Measurements from ENCODE around the gene ATG5.

DNA sequence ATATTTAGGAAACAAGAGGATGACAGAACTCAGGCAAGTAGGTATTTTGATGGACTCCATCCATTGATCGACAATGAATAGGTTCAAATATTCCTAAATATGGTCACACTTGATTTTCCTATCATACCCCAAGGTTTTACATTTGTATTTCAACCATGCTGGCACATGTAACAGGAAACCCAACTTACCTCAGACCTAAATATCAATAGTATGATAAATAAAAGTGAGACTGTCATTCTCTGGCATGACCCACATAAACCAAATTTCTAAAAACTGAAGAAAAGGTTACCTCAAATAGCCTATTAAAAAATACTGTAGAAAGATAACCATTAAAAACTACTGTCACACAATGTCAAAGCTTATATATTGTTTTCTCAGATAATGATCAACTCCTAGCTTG, 142.1 kb downstream of the ATG5 start:
- TF ChIP-seq, protein P1, sequence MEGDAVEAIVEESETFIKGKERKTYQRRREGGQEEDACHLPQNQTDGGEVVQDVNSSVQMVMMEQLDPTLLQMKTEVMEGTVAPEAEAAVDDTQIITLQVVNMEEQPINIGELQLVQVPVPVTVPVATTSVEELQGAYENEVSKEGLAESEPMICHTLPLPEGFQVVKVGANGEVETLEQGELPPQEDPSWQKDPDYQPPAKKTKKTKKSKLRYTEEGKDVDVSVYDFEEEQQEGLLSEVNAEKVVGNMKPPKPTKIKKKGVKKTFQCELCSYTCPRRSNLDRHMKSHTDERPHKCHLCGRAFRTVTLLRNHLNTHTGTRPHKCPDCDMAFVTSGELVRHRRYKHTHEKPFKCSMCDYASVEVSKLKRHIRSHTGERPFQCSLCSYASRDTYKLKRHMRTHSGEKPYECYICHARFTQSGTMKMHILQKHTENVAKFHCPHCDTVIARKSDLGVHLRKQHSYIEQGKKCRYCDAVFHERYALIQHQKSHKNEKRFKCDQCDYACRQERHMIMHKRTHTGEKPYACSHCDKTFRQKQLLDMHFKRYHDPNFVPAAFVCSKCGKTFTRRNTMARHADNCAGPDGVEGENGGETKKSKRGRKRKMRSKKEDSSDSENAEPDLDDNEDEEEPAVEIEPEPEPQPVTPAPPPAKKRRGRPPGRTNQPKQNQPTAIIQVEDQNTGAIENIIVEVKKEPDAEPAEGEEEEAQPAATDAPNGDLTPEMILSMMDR (IDR thresholded peaks at IDR 0.05; ENCODE audit: poor library complexity) = no peak
- no peak for TF ChIP-seq EZH2 (IDR thresholded peaks at IDR 0.05; ENCODE audit: borderline replicate concordance)
